HEK293 (cell line): ENCODE data around the gene FFAR2.

Source experiments
- BCL11A ChIP-seq: fragments of 450-650 bp; formaldehyde crosslinking; IDR thresholded peaks from 2 replicates; pipeline ENCODE4 v1.5.1; 2016; ENCODE audit warnings: low read depth, missing biosample characterization, missing genetic modification characterization
- CTCF ChIP-seq: fragments of 450-650 bp; formaldehyde crosslinking; IDR thresholded peaks from 2 replicates; pipeline ENCODE4 v1.5.1; 2016; ENCODE audit warnings: missing biosample characterization, missing genetic modification characterization
- REST ChIP-seq: fragments of 450-650 bp; formaldehyde crosslinking; IDR thresholded peaks from 2 replicates; pipeline ENCODE4 v1.5.1; 2016; ENCODE audit warnings: missing biosample characterization, missing genetic modification characterization
- SCRT2 ChIP-seq: fragments of 450-650 bp; formaldehyde crosslinking; IDR thresholded peaks from 2 replicates; pipeline ENCODE4 v1.5.1; 2016; ENCODE audit warnings: missing biosample characterization, missing genetic modification characterization
- ZBTB10 ChIP-seq: fragments of 450-650 bp; formaldehyde crosslinking; IDR thresholded peaks from 2 replicates; pipeline ENCODE4 v1.5.1; 2016; ENCODE audit warnings: missing biosample characterization, missing genetic modification characterization
- ZBTB49 ChIP-seq: fragments of 450-650 bp; formaldehyde crosslinking; IDR thresholded peaks from 2 replicates; pipeline ENCODE4 v1.5.1; 2016; ENCODE audit warnings: missing biosample characterization, missing genetic modification characterization, low read depth
- ZNF214 ChIP-seq: fragments of 450-650 bp; formaldehyde crosslinking; IDR thresholded peaks from 2 replicates; pipeline ENCODE4 v1.5.1; 2017; ENCODE audit warnings: missing biosample characterization, mild to moderate bottlenecking, missing genetic modification characterization, borderline replicate concordance
- ZNF24 ChIP-seq: fragments of 450-650 bp; formaldehyde crosslinking; IDR thresholded peaks from 2 replicates; pipeline ENCODE4 v1.5.1; 2016; ENCODE audit warnings: missing biosample characterization, missing genetic modification characterization
- ZNF292 ChIP-seq: fragments of 450-650 bp; formaldehyde crosslinking; IDR thresholded peaks from 2 replicates; pipeline ENCODE4 v1.5.1; 2016; ENCODE audit warnings: low read depth, missing biosample characterization, missing genetic modification characterization, borderline replicate concordance
- ZNF449 ChIP-seq: fragments of 450-650 bp; formaldehyde crosslinking; IDR thresholded peaks from 2 replicates; pipeline ENCODE4 v1.5.1; 2017; ENCODE audit warnings: missing biosample characterization, mild to moderate bottlenecking, missing genetic modification characterization, moderate library complexity
- ZNF548 ChIP-seq: fragments of 450-650 bp; formaldehyde crosslinking; IDR thresholded peaks from 2 replicates; pipeline ENCODE4 v1.5.1; 2016; ENCODE audit warnings: missing biosample characterization, missing genetic modification characterization
- ZNF76 ChIP-seq: fragments of 450-650 bp; formaldehyde crosslinking; IDR thresholded peaks from 2 replicates; pipeline ENCODE4; 2016; ENCODE audit warnings: low read depth, missing biosample characterization, missing genetic modification characterization, borderline replicate concordance

GRCh38 chr19:35487656-35488182 lies 39.7 kb downstream of the FFAR2 start:
- TF ChIP-seq CTCF (tag by site-specific recombination) = no peak
- no peak for TF ChIP-seq ZNF292
- TF ChIP-seq REST (tag by site-specific recombination) = no peak
- no peak for TF ChIP-seq ZNF24 (tag by site-specific recombination)
- no peak for TF ChIP-seq BCL11A
- no peak for TF ChIP-seq SCRT2
- TF ChIP-seq ZBTB10 (tag by site-specific recombination) = no peak
- TF ChIP-seq ZNF76 (tag by site-specific recombination) = no peak
- TF ChIP-seq ZNF548 (tag by site-specific recombination) = no peak
- TF ChIP-seq ZBTB49 = no peak
- TF ChIP-seq ZNF449 (tag by site-specific recombination) = no peak
- no peak for TF ChIP-seq ZNF214 (tag by site-specific recombination)
